GM20431 (cell line): ENCODE measurements around the gene CCDC61.

Source experiments
- in situ Hi-C: fragments of 300-500 bp; cut with MseI, MboI; formaldehyde crosslinking; loops from one replicate; pipeline ENCODE4 v1.15.0; 2020; ENCODE audit warnings: low sequenced_read_pairs; ENCODE audit not compliant: unreplicated experiment

The CCDC61 gene

GRCh38 chr19:45972947-45973540 lies 22.2 kb upstream of the CCDC61 start:
- in situ Hi-C loops = no loop called here

GRCh38 chr19:45973553-45974338 lies 21.5 kb upstream of the CCDC61 start, which contains the start of gene NOVA2:
TSS of gene NOVA2 (minus strand) at chr19:45973865. CDS start at chr19:45973351, 514 bp downstream.
- in situ Hi-C loops = no loop called here

- in situ Hi-C loops = no loop called here
Measured at GRCh38 chr19:45975306-45976070, 19.8 kb upstream of the CCDC61 start.

- in situ Hi-C loops = no loop called here
Measured at GRCh38 chr19:45976178-45976577, 19.1 kb upstream of the CCDC61 start.

GRCh38 chr19:45978156-45978555 lies 17.1 kb upstream of the CCDC61 start:
- in situ Hi-C loops = no loop called here

- in situ Hi-C loops = no loop called here
Measured at GRCh38 chr19:45981350-45981749, 13.9 kb upstream of the CCDC61 start.

GRCh38 chr19:45985321-45985720 lies 9.9 kb upstream of the CCDC61 start:
- in situ Hi-C loops = no loop called here

- in situ Hi-C loops = no loop called here
Measured at GRCh38 chr19:45990113-45990728, 5.0 kb upstream of the CCDC61 start.

GRCh38 chr19:45994456-45994997 lies 740 bp upstream of the CCDC61 start:
- in situ Hi-C loops = no loop called here

GRCh38 chr19:45995715-45996385 lies 583 bp downstream of the CCDC61 start:
- in situ Hi-C loops = no loop called here

GRCh38 chr19:45996933-45997332 lies 1.7 kb downstream of the CCDC61 start:
- in situ Hi-C loops = no loop called here

- in situ Hi-C loops = no loop called here
Measured at GRCh38 chr19:45998834-45999233, 3.6 kb downstream of the CCDC61 start.

- in situ Hi-C loops = no loop called here
Measured at GRCh38 chr19:45999653-46000121, 4.4 kb downstream of the CCDC61 start.

- in situ Hi-C loops = no loop called here
Measured at GRCh38 chr19:46000491-46001246, 5.4 kb downstream of the CCDC61 start.

- in situ Hi-C loops = no loop called here
Measured at GRCh38 chr19:46002678-46003275, 7.5 kb downstream of the CCDC61 start.

- in situ Hi-C loops = no loop called here
Measured at GRCh38 chr19:46006411-46006810, 11.1 kb downstream of the CCDC61 start.

GRCh38 chr19:46009530-46010510 lies 14.6 kb downstream of the CCDC61 start:
- in situ Hi-C loops = no loop called here
